NCI-H82 (cell line): ENCODE results near the gene CLCN3.
"Not testable (repeated sequence)": the region's sequence is repeated elsewhere in the genome, so short reads cannot be mapped to it uniquely, and the experiment has no call there.

ENCODE experiments used
- DNase-seq: peaks from one replicate; lab custom pipeline; 2025; lab: John Stamatoyannopoulos, UW

The CLCN3 gene

DNA sequence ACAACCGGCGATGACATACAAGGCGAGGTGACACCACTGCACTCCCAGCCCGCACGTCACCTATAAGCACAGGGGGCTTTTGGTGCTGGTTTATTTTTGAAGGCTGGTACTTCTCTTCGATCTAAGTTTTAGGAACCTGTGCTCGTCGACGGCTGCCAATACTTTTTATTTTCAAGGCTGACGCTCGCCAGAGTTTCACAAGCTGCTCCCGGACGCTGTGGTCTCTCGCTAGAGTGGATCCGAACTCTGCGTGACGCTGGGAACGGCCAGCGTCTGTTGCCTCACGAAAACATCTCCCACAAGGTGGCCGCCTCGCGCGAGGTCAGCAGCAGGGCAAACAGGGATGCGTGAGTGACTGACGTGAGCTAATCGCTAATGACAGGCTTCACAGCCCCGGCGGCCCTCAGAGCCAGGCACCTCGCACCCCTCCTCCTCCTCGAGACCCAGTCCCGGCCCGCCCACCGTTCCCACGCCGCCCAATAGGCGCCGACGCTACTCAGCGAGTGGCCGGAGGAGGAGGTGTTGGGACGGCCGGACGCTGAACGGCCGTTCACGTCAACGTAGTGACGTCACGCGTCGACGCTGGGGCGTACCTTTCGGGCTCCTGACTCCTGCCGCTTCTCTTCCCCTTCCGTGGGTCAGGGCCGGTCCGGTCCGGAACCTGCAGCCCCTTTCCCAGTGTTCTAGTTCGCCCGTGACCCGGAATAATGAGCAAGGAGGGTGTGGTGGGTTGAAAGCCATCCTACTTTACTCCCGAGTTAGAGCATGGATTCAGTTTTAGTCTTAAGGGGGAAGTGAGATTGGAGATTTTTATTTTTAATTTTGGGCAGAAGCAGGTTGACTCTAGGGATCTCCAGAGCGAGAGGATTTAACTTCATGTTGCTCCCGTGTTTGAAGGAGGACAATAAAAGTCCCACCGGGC, at the start of gene CLCN3:
Gene CLCN3 (plus strand): TSS at position 621 of the 922 bp plus-strand sequence. CDS start 15,351 bp downstream, outside the sequence.
- peak; percentile 99 for DNase-seq

DNA sequence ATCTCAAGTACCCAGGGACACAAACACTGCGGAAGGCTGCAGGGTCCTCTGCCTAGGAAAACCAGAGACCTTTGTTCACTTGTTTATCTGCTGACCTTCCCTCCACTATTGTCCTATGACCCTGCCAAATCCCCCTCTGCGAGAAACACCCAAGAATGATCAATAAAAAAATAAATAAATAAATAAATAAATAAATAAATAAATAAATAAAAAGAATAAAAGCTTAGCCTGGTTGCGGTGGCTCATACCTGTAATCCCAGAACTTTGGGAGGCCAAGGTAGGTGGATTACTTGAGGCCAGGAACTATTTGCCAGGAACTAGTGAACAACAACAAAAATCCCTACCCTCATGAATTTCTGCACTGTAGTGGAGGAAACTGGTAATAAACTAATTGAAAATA, 49.4 kb upstream of the CLCN3 start:
- not testable (repeated sequence) for DNase-seq

DNA sequence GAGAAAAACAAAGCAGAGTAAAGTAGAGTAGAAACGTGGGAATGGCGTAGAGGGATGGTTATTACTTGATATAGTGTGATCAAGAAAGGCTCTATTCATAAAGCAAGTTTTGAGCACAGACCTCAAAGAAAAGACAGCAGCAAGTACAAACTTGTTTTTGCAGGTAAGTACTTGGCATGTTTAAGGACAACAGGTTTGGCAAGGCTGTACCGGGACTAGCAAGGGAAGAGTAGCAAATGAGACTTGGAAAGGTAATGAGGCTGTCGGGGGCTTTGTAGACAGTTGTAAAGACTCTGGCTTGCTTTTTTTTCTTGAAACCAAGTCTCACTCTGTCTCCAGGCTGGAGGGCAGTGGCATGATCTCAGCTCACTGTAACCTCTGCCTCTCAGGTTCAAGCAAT, 48.9 kb upstream of the CLCN3 start:
- DNase-seq = no peak

- no peak for DNase-seq
These were observed 46.5 kb upstream of the CLCN3 start for GRCh38 chr4:169573889-169574288.

- no peak for DNase-seq
These were observed 38.2 kb upstream of the CLCN3 start for GRCh38 chr4:169582203-169582602.

DNA sequence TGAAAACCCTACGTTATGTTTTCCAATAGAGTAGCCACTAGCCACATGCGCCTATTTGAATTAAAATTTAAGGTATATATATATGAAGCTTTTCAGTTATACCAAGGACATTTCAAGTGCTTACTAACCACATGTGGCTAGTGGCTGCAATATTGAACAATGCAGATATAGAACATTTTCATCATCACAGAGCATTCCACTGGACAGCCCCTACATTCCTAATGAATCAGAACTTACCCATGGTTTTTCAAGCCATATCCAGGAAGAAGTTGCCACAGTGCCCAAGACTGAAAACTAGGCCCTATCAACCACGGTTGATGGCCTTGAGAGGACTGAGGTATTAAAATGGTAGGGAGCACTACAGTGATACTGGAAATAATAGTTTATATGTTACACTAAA, 37.7 kb upstream of the CLCN3 start:
- no peak for DNase-seq

- no peak for DNase-seq
These were observed 36.8 kb upstream of the CLCN3 start for GRCh38 chr4:169583563-169583962.

- no peak for DNase-seq
These were observed 27.3 kb upstream of the CLCN3 start for GRCh38 chr4:169593050-169593560.

DNA sequence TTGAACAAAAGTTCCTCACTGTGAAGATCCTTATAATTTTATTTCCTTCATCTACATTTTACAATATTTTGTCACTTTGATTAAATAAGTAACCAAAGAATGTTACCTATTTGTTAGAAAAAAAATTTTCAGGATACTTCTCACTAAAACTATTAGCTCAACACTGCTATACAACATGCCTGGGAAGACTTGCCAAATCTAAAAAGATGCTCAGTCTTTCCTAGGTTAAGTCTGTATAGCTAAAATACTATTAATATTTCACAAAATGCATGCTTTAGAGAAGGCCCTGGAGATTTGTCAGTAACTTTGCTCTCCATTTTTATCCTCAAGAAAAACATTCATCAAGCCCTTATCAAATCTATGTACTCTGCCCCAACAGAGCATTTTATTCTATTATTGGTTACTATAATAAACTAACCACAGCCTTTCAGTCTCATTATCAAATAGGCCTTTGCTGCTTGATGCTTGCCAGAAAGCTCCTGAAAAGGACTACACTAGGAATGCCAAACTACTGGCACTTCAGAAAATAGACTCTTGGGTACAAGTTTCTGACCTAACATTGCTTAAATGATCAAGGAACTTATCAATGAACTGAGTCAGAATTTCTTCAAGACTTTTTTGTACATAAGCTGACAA, 25.7 kb upstream of the CLCN3 start:
- DNase-seq = no peak

DNA sequence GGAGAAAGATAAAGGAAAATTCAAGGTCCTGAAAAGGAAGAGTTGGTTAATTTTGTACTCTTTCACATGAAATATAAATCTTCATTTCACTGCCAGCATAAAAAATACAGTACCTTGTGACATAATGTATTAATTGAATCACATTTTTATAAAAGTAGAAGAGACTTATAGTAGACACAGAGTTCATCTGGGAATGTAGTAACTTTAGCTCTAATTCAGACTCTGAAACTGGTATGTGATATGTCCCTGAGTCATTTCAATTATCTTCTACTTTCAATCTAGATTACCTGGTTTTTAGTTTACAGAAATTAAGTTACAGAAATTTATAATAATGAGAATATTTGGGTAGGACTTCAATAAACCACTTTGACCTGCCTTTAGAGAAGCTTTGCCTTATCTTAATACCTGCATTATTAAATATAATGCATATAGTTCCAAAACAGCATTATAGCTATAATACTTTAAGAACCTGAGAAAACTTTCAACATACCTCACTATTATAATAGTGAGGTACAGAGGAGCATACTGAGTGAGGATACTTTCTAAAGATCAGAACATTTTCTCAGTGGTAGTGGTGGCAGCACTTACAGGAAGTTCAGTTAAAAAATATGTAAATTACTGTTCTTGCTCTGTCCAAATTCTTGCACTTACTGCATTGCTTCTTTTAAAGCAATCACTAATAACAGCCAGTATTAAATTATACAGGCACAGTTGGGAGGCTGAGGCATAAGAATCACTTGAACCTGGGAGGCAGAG, 19.2 kb upstream of the CLCN3 start:
- DNase-seq = no peak

- no peak for DNase-seq
These were observed 17.1 kb upstream of the CLCN3 start for GRCh38 chr4:169603312-169603711.

- DNase-seq = no peak
These were observed 16.1 kb upstream of the CLCN3 start for GRCh38 chr4:169604131-169604900.

GRCh38 chr4:169604903-169605331, 15.5 kb upstream of the CLCN3 start:
- DNase-seq = no peak

- DNase-seq = no peak
These were observed 9.2 kb upstream of the CLCN3 start for GRCh38 chr4:169611157-169611556.

- peak; percentile 92 for DNase-seq
These were observed 8.1 kb upstream of the CLCN3 start, which contains the start of gene NEK1 for GRCh38 chr4:169611991-169612870. NEK1 (minus strand) TSS chr4:169612583; CDS start chr4:169602630, 9,953 bp downstream.

DNA sequence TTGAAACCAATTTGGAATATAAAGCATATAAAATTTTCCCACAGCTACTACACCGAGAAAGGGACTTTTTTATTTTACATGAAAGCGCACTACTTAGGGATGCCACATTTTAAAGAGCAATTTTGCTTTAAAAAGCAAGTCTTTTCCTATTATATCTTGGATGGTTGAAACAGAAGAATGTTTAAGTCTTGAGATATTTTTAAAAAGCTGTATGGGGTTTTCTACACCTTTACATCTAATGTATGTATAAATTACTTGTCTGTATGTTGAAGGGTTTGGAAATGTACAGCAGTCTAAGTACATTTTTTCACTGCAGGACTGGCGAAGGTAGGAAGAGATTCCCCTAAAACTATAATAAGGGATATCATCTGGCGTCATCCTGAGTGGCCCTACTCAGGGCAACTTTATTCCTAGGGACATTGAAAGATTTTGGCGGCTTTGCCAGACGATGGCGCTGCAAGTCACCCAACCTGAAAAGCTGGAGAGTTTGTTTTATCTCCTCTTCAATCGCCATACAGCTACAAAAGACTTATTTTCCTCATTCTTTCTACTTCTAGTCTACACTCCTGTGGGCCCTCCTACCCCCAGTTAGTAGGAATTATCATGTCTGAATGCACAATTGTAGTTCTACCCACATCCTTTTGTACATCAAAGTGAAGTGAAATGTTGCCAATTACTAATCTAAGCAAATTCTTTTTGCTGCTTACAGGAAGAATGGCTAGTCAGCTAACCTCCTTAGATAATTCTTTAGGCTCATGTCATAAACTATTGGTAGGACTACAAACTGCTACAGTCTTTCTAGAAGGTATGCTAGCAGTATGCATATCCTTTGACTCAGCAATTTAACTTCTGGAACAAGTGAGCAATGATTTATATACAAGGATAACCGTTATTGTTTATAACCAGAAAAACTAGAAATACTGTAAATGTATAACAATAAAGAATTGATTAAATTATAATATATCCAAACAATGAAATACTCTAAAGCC, 7.2 kb upstream of the CLCN3 start:
- peak; percentile 84 for DNase-seq

DNA sequence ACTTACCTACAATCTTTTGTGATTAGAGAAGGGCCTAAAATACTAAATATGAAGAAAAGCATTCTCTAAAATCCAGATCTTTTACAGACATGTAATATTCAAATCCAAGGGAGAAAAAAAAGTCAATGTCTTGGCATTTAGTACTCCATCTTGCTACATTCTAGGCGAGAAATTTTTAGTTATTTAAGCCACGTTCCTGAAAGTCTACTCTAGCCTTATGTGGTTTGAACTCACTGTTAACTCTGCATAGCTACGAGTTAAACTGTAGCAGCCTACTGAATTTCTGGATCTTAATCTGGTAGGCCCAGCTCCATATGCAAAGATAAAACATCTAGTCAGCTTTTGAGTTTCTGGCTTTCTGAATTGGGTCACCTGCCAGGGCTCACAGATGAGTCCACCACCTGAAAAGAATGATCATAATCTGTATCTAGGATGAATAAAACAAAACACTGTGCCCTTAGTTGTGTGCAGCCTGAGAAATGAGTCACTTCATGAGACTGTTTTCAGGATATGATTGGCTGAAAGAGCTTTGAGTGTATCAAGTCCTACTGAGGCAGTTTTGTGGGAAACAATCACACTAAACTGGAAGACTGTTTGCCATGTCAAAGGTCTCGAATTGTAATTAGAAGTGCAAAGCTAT, 4.8 kb upstream of the CLCN3 start:
- no peak for DNase-seq

- DNase-seq = no peak
These were observed 3.5 kb upstream of the CLCN3 start for GRCh38 chr4:169616846-169617245.

- no peak for DNase-seq
These were observed 3.1 kb upstream of the CLCN3 start for GRCh38 chr4:169617306-169617705.
